IMR-90 (cell line): ENCODE measurements around the gene SGCE. TPM values are rescaled to one million over a fixed set of nuclear protein-coding genes. Genes with fewer than 3 reads are reported as not detected.

ENCODE experiments used
- ATAC-seq: fragments of 200-7000 bp; cut with Tn5 transposase; 2 replicates; pipeline ENCODE4 v1.9.1; 2020; ENCODE audit warnings: low read depth, mild to moderate bottlenecking, moderate library complexity
- BruUV-seq: library from RNA; stranded (reverse); fragments of 400-500 nt; replicated peaks from 2 replicates; lab custom pipeline; 2021; lab: Mats Ljungman, UMichigan
- CTCF ChIA-PET: fragments of 300-600 bp; formaldehyde crosslinking; extraction: SDS; loops from one replicate; lab custom pipeline; 2021; ENCODE audit warnings: antibody characterized with exemption; lab: Yijun Ruan, JAX
- POLR2A ChIA-PET: fragments of 300-600 bp; sonication (Branson Sonifier 250); formaldehyde crosslinking; loops from one replicate; lab custom pipeline; 2022; ENCODE audit warnings: antibody characterized with exemption; ENCODE audit not compliant: unreplicated experiment; lab: Charles Lee
- DNase-seq: peaks from one replicate; pipeline ENCODE4 v3.0.0; 2013
- H2AFZ ChIP-seq: replicated peaks from 2 replicates; pipeline ENCODE3; 2013; ENCODE audit warnings: low read length, mild to moderate bottlenecking; ENCODE audit not compliant: poor library complexity
- H2AK5ac ChIP-seq: 2 replicates; pipeline ENCODE4 v1.6.1; 2013; ENCODE audit warnings: low read depth, low read length, inconsistent platforms
- H2AK9ac ChIP-seq: replicated peaks from 2 replicates; pipeline ENCODE3; 2013; ENCODE audit warnings: mild to moderate bottlenecking, low read depth, low read length, moderate library complexity; ENCODE audit not compliant: poor library complexity
- H2BK120ac ChIP-seq: 2 replicates; pipeline ENCODE4 v1.6.1; 2013; ENCODE audit warnings: low read depth, low read length, inconsistent platforms
- H2BK15ac ChIP-seq: 3 replicates; pipeline ENCODE4 v1.6.1; 2013; ENCODE audit warnings: low read depth, low read length, inconsistent platforms
- H2BK20ac ChIP-seq: 2 replicates; pipeline ENCODE4 v1.6.1; 2013; ENCODE audit warnings: low read depth, mild to moderate bottlenecking, inconsistent platforms, low read length, moderate library complexity
- H2BK5ac ChIP-seq: 2 replicates; pipeline ENCODE4 v1.6.1; 2013; ENCODE audit warnings: mild to moderate bottlenecking, low read depth, low read length, inconsistent platforms; ENCODE audit not compliant: poor library complexity, severe bottlenecking
- H3K14ac ChIP-seq: replicated peaks from 2 replicates; pipeline ENCODE4 v1.6.1; 2013; ENCODE audit warnings: low read depth, low read length, inconsistent platforms
- H3K18ac ChIP-seq: 2 replicates; pipeline ENCODE4 v1.6.1; 2013; ENCODE audit warnings: low read depth, low read length, control low read depth
- H3K23ac ChIP-seq: 2 replicates; pipeline ENCODE4 v1.6.1; 2013; ENCODE audit warnings: low read depth, low read length, inconsistent platforms
- H3K27ac ChIP-seq: 2 replicates; pipeline ENCODE4 v1.5.1; 2013; ENCODE audit warnings: mild to moderate bottlenecking, control low read depth, low read length; ENCODE audit not compliant: insufficient read depth
- H3K27me3 ChIP-seq: 2 replicates; pipeline ENCODE4 v1.6.1; 2013; ENCODE audit warnings: low read length; ENCODE audit not compliant: control insufficient read depth, insufficient read depth
- H3K36me3 ChIP-seq: 2 replicates; pipeline ENCODE4 v1.6.1; 2013; ENCODE audit warnings: low read length, mixed read lengths; ENCODE audit not compliant: control insufficient read depth, insufficient read depth
- H3K4ac ChIP-seq: 2 replicates; pipeline ENCODE4 v1.6.1; 2013; ENCODE audit warnings: low read depth, low read length, inconsistent platforms
- H3K4me1 ChIP-seq: 2 replicates; pipeline ENCODE4 v1.6.1; 2013; ENCODE audit warnings: low read length, mixed read lengths; ENCODE audit not compliant: control insufficient read depth, insufficient read depth
- H3K4me2 ChIP-seq: 2 replicates; pipeline ENCODE4 v1.6.1; 2013; ENCODE audit warnings: low read depth, mild to moderate bottlenecking, control low read depth, low read length, moderate library complexity
- H3K4me3 ChIP-seq: 2 replicates; pipeline ENCODE4 v1.5.1; 2013; ENCODE audit warnings: low read depth, mild to moderate bottlenecking, control low read depth, low read length, moderate library complexity; ENCODE audit not compliant: insufficient read depth
- H3K56ac ChIP-seq: 2 replicates; pipeline ENCODE4 v1.6.1; 2013; ENCODE audit warnings: low read length, inconsistent platforms; ENCODE audit not compliant: insufficient read depth; ENCODE audit errors: extremely low read depth
- H3K79me1 ChIP-seq, 2 experiments: 2 replicates each; pipeline ENCODE4 v1.6.1; 2013; ENCODE audit warnings: low read length in 2 of 2, inconsistent platforms in 1 of 2, low read depth in 1 of 2
- H3K9ac ChIP-seq: 2 replicates; pipeline ENCODE4 v1.6.1; 2013; ENCODE audit warnings: low read depth, low read length, control low read depth
- H3K9me1 ChIP-seq: 2 replicates; pipeline ENCODE4 v1.6.1; 2013; ENCODE audit warnings: low read length, inconsistent platforms; ENCODE audit not compliant: insufficient read depth
- H3K9me3 ChIP-seq: 2 replicates; pipeline ENCODE4 v1.6.1; 2013; ENCODE audit warnings: low read length; ENCODE audit not compliant: control insufficient read depth, insufficient read depth
- H4K20me1 ChIP-seq: 2 replicates; pipeline ENCODE4 v1.6.1; 2013; ENCODE audit warnings: low read length, inconsistent platforms; ENCODE audit not compliant: insufficient read depth
- H4K5ac ChIP-seq: 2 replicates; pipeline ENCODE4 v1.6.1; 2013; ENCODE audit warnings: mild to moderate bottlenecking, low read depth, low read length, control low read depth
- H4K8ac ChIP-seq, 2 experiments: 2 replicates each; pipeline ENCODE4 v1.6.1; 2013; ENCODE audit warnings: low read depth in 2 of 2, low read length in 2 of 2, control low read depth in 1 of 2, inconsistent platforms in 1 of 2
- H4K91ac ChIP-seq: 2 replicates; pipeline ENCODE4 v1.6.1; 2013; ENCODE audit warnings: low read depth, low read length, inconsistent platforms; ENCODE audit not compliant: insufficient read depth
- POLR2A ChIP-seq: IDR thresholded peaks from 2 replicates; pipeline ENCODE4 v1.6.1; 2012; ENCODE audit warnings: mild to moderate bottlenecking, low read depth, low read length
- RFX5 ChIP-seq: IDR thresholded peaks from 2 replicates; pipeline ENCODE4 v1.8.0; 2012; ENCODE audit warnings: low read depth, mild to moderate bottlenecking, low read length, moderate library complexity
- dilution Hi-C: fragments of 300-500 bp; cut with HindIII; formaldehyde crosslinking; loops from one replicate; pipeline ENCODE4 v1.14.3; 2018; ENCODE audit warnings: low sequenced_read_pairs; ENCODE audit not compliant: unreplicated experiment
- in situ Hi-C: fragments of 300-500 bp; cut with MboI; formaldehyde crosslinking; loops from 3 replicates; pipeline ENCODE4 v1.14.3; 2019; ENCODE audit warnings: low sequenced_read_pairs, inconsistent platforms, mixed read lengths
- intact Hi-C: fragments of 100-400 bp; cut with micrococcal nuclease; formaldehyde crosslinking; loops from 2 replicates; pipeline ENCODE4 v1.10.0; 2022
- polyA plus RNA-seq, 3 experiments: library from polyadenylated mRNA; depleted of rRNA; stranded (reverse); fragments of >200 nt; gene quantifications; 2 replicates each; pipeline ENCODE4 v1.2.3, GENCODE V29; 2012; ENCODE audit warnings: low replicate concordance in 1 of 3
- total RNA-seq: library from RNA; depleted of rRNA; stranded (reverse); fragments of >200 nt; gene quantifications from 2 replicates; pipeline ENCODE4 v1.2.3, GENCODE V29; 2012

The SGCE gene
- total and polyA plus RNA-seq, 2 of the 4 experiments (the other 2 are of a cell fraction): 39.4 to 40.5 TPM

DNA sequence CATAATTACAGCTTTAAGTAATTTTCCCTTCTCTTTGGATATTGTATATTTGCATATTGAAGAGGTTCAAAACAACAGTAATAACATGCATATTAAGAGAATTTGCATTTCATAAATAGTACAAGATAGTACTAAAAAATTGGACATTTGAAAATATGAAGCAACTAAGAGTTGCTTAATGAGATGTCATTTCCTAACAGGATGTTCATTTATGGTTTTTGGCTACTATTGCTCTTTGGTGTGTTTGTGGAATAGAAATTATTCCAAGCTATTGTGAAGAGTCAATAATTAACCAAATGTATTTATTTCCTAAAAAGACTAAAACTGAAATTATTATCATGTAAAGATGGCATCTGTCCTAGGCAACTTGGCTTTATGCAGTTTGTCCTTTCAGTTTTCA lies 4.1 kb upstream of the SGCE start:
- no peak for TF ChIP-seq POLR2A
- TF ChIP-seq RFX5: no peak
- no peak overlapping the region for H3K9ac ChIP-seq
- dilution Hi-C loops (no loop called here), intact Hi-C loops (no loop called here), in situ Hi-C loops (no loop called here)
- H3K4me3 ChIP-seq: no peak overlapping the region
- DNase-seq (no peak), ATAC-seq (no peak)
- no peaks in the 10 kb centered on the region for H3K27me3 ChIP-seq
- no peak overlapping the region for H2BK120ac ChIP-seq
- H4K5ac ChIP-seq: no peak overlapping the region
- no peak overlapping the region for H2BK20ac ChIP-seq
- no peak overlapping the region for H2AK9ac ChIP-seq
- no peak overlapping the region for H3K56ac ChIP-seq
- H4K91ac ChIP-seq: no peak overlapping the region
- ChIA-PET POLR2A (no interaction called here), CTCF (no interaction called here)
- no peaks in the 10 kb centered on the region for H3K36me3 ChIP-seq
- no peak overlapping the region for H3K14ac ChIP-seq
- no peak overlapping the region for H2BK15ac ChIP-seq
- no peak overlapping the region for H3K23ac ChIP-seq
- H3K27ac ChIP-seq: no peak overlapping the region
- H4K20me1 ChIP-seq: no peaks in the 10 kb centered on the region
- H4K8ac ChIP-seq: no peak overlapping the region
- no peak overlapping the region for H3K18ac ChIP-seq
- BruUV-seq: no TSS peak
- no peaks in the 10 kb centered on the region for H3K4me1 ChIP-seq
- no peaks in the 10 kb centered on the region for H3K9me3 ChIP-seq
- no peaks in the 10 kb centered on the region for H3K9me1 ChIP-seq
- H3K4ac ChIP-seq: no peak overlapping the region
- H3K4me2 ChIP-seq: no peak overlapping the region
- no peak overlapping the region for H2AFZ ChIP-seq
- H2AK5ac ChIP-seq: no peak overlapping the region
- H2BK5ac ChIP-seq: no peak overlapping the region
- H3K79me1 ChIP-seq: peaks cover 5% of the 10 kb centered on the region in 2 experiments; a peak in 3 of 4 replicates
